K562 (cell line): ENCODE results near the gene GNAQ. TPM values are rescaled to one million over a fixed set of nuclear protein-coding genes. Genes with fewer than 3 reads are reported as not detected.

Experiments used
- CEBPG ChIP-seq, 3 experiments: fragments of 200-800 bp in 1 of 3; sonication (Bioruptor generic) in 1 of 3; sonication (generic) in 1 of 3; formaldehyde crosslinking in 1 of 3; IDR thresholded peaks in 2 of 3; conservative IDR thresholded peaks in 1 of 3; 2 replicates each; pipeline versions ENCODE4 v1.6.1 to v1.8.0; 2016 to 2022; ENCODE audit warnings: missing compliant biosample characterization in 2 of 3, missing genetic modification characterization in 2 of 3, mild to moderate bottlenecking in 1 of 3, missing genetic modification reagents in 1 of 3
- ELF2 ChIP-seq: fragments of 250-450 bp; sonication (Bioruptor Pico); IDR thresholded peaks from 2 replicates; pipeline ENCODE4 v1.5.0; 2021; ENCODE audit warnings: mild to moderate bottlenecking
- MED1 ChIP-seq: sonication (generic); formaldehyde crosslinking; IDR thresholded peaks from 2 replicates; pipeline ENCODE4 v1.8.1; 2023; ENCODE audit warnings: missing genetic modification reagents, borderline replicate concordance
- RREB1 ChIP-seq: fragments of 250-450 bp; sonication (Bioruptor Pico); IDR thresholded peaks from 2 replicates; pipeline ENCODE4 v1.4.0; 2020
- SNAPC5 ChIP-seq: fragments of 250-450 bp; sonication (Bioruptor Pico); IDR thresholded peaks from 2 replicates; pipeline ENCODE4 v1.8.0; 2021; ENCODE audit warnings: moderate library complexity, mild to moderate bottlenecking, inconsistent platforms
- SPI1 ChIP-seq: IDR thresholded peaks from 2 replicates; pipeline ENCODE4 v1.6.1; 2011; ENCODE audit warnings: low read depth, low read length, control low read depth, borderline replicate concordance
- ZNF124 ChIP-seq: sonication (generic); formaldehyde crosslinking; IDR thresholded peaks from 2 replicates; pipeline ENCODE4 v1.8.1; 2022; ENCODE audit warnings: missing genetic modification reagents
- ZNF407 ChIP-seq: fragments of 450-650 bp; IDR thresholded peaks from 2 replicates; pipeline ENCODE4 v1.6.1; 2016; ENCODE audit warnings: low read depth
- ZNF696 ChIP-seq: fragments of 250-450 bp; sonication (Bioruptor Pico); conservative IDR thresholded peaks from 2 replicates; pipeline ENCODE4 v1.4.0; 2020; ENCODE audit warnings: mild to moderate bottlenecking, moderate library complexity
- polyA plus RNA-seq, 8 experiments: library from polyadenylated mRNA; depleted of rRNA in 4 of 8; stranded (reverse) in 5 of 8; unstranded in 3 of 8; fragments of >200 nt; fragmentation: Nextera tagmentation in 2 of 8; fragmentation: Illumina TruSeq in 1 of 8; extraction: Ambion mirVana in 2 of 8; extraction: Trizol in 1 of 8; gene quantifications; 2 replicates each; pipeline versions ENCODE4 v1.2.1 to v1.2.3, GENCODE V29; 2011 to 2014; ENCODE audit warnings: inconsistent platforms in 1 of 8, missing spikeins in 1 of 8
- total RNA-seq, 7 experiments: library from RNA; depleted of rRNA in 6 of 7; stranded (reverse); fragments of >200 nt in 6 of 7; fragmentation: Illumina TruSeq in 2 of 7; extraction: Trizol in 2 of 7; gene quantifications; 2 replicates each; pipeline versions ENCODE4 v1.2.1 to v1.2.3, GENCODE V29; 2011 to 2021; ENCODE audit warnings: low replicate concordance in 1 of 7
- TF ChIP-seq, protein P1 (sequence below): fragments of 250-450 bp; sonication (Bioruptor Pico); IDR thresholded peaks from 2 replicates; pipeline ENCODE4 v1.8.0; 2022; ENCODE audit warnings: inconsistent platforms

Gene GNAQ
- total and polyA plus RNA-seq, 9 of the 15 experiments (the other 6 are each of a cell fraction or from before 2014, with no cell fraction given): 4.8 to 27.9 (median 17.5) TPM

DNA sequence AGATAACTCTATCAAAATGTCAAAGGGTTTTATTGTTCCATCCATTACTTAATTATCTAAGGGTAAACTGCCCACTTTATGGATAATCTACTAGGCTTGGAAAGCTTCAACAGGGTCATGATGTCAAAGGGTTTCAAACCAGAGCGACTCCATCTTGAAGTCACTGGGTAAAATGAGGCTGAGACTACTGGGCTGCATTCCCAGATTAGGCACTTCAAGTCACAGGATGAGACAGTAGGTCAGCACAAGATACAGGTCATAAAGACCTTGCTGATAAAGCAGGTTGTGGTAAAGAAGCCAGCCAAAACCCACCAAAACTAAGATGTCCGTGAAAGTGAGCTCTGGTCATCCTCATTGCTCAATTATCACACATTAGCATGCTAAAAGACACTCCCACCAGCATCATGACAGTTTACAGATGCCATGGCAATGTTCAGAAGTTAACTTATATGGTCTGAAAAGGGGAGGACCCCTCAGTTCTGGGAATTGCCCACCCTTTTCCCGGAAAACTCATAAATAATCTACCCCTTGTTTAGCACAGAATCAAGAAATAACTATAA, 138.6 kb downstream of the GNAQ start (continued):
- TF ChIP-seq ZNF407 (no peak), RREB1 (CRISPR knock-in tag) (peak; percentile 74; the same call in 1 of the 2 replicates), CEBPG (CRISPR knock-in tag; IDR thresholded peaks at IDR 0.05) (peak; percentile 56; the same call in 1 of the 2 replicates), CEBPG (tag; conservative IDR thresholded peaks at IDR 0.05 in 1 of 2, IDR thresholded peaks at IDR 0.05 in 1 of 2) (peak in 1 of 2 experiments; percentile 44; a peak in 2 of 4 replicates), MED1 (CRISPR knock-in tag) (no peak), ELF2 (CRISPR knock-in tag) (no peak), SPI1 (no peak), ZNF696 (CRISPR knock-in tag) (no peak), ZNF124 (CRISPR knock-in tag) (no peak), SNAPC5 (CRISPR knock-in tag) (0 out of 2 replicates have a peak, but pooled peaks have one; percentile 8)
- TF ChIP-seq, protein P1, sequence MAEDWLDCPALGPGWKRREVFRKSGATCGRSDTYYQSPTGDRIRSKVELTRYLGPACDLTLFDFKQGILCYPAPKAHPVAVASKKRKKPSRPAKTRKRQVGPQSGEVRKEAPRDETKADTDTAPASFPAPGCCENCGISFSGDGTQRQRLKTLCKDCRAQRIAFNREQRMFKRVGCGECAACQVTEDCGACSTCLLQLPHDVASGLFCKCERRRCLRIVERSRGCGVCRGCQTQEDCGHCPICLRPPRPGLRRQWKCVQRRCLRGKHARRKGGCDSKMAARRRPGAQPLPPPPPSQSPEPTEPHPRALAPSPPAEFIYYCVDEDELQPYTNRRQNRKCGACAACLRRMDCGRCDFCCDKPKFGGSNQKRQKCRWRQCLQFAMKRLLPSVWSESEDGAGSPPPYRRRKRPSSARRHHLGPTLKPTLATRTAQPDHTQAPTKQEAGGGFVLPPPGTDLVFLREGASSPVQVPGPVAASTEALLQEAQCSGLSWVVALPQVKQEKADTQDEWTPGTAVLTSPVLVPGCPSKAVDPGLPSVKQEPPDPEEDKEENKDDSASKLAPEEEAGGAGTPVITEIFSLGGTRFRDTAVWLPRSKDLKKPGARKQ: no peak
